HG02840 (cell line): ENCODE results near the gene TMEM63B.
"Not testable (repeated sequence)": the region's sequence is repeated elsewhere in the genome, so short reads cannot be mapped to it uniquely, and the experiment has no call there.

Experiments used
- ATAC-seq: cut with Tn5 transposase; IDR thresholded peaks from one replicate; pipeline ENCODE4 v1.9.1; 2021; ENCODE audit warnings: mild to moderate bottlenecking, moderate library complexity, moderate number of reproducible peaks; ENCODE audit not compliant: unreplicated experiment, low FRiP score

TMEM63B gene

GRCh38 chr6:44185953-44186634 is 58.7 kb downstream of the TMEM63B start:
- no peak for ATAC-seq

DNA sequence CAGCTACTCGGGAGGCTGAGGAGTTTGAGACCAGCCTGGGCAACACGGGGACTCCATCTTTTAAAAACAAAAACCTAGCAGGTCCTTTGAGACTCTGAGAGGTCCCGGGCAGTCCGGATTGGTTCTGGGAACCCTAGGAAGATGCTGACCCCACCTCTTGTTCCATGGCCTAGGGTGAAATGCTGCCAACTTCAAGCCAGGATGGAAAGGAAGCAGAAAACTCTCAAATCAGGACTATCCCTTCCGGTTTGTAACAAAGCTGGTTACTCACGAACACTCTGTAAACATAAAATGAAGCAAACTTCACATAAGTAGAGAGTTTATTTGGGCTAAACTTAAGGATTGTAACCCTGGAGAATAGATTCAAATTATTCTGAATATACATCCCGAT is 59.3 kb downstream of the TMEM63B start:
- no peak for ATAC-seq

GRCh38 chr6:44188819-44189218 is 61.5 kb downstream of the TMEM63B start:
- no peak for ATAC-seq

- no peak for ATAC-seq
Measured at GRCh38 chr6:44189257-44189656, 61.9 kb downstream of the TMEM63B start.

- ATAC-seq = no peak
Measured at GRCh38 chr6:44190715-44191114, 63.4 kb downstream of the TMEM63B start.

GRCh38 chr6:44192428-44193041 is 65.2 kb downstream of the TMEM63B start:
- ATAC-seq = no peak

DNA sequence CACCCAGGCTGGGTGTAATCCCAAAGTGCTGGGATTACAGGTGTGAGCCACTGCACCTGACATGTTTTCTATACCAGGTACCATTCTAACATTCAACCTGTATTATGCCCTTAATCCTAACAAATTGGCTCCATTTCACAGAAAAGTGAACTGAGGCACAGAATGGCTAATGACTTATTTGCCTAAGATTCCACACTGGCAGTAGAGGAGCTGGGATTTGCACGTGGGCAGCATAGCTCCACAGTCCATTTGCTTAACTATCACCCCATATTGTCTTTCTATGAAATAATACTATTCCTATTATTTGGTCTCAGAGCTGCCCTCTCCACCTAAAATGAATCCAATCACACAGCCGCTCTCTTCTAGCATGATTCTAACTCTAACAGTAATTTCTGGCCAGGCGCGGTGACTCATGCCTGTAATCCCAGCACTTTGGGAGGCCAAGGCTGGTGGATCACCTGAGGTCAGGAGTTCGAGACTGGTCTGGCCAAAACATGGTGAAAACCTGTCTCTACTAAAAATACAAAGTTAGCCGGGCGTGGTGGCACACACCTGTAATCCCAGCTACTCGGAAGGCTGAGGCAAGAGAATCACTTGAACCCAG is 66.1 kb downstream of the TMEM63B start:
- no peak for ATAC-seq

DNA sequence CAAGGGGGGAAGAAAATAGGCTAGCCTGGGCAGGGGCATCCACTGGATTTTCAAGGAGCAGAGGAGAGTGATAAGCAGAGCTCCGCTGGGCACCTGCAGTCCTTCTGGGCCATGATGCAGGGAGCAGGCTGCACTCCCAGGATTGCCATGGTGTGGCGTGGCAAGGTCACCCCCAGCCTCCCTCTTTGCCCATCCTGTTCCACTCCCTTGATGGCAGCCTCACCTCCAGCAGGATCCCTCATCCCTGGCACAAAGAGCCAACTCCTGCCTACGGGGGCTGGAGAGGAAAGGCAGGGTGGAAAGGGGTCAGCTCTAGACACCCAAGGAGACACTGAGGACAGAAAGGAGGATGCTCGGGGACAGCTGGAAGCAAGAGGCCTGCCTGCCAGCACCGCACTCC is 67.0 kb downstream of the TMEM63B start:
- ATAC-seq = no peak

- ATAC-seq = not testable (repeated sequence)
Measured at GRCh38 chr6:44196351-44196750, 69.0 kb downstream of the TMEM63B start.

- no peak for ATAC-seq
Measured at GRCh38 chr6:44198684-44199083, 71.3 kb downstream of the TMEM63B start.

DNA sequence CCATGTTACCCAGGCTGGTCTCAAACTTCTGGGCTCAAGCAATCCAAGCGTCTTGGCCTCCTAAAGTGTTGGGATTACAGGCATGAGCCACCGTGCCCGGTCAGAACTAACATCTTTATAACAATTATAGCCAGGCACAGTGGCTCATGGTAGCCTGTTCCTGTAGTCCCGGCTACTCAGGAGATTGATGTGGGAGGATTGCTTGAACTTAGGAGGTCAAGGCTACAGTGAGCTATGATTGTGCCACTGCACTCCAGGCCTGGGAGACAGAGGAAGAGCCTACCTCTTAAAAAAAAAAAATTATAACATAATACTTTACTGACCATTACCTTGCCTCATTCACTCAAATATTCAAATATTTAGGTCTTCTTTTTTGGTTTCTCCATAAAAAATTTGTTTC is 72.5 kb downstream of the TMEM63B start:
- ATAC-seq = no peak

DNA sequence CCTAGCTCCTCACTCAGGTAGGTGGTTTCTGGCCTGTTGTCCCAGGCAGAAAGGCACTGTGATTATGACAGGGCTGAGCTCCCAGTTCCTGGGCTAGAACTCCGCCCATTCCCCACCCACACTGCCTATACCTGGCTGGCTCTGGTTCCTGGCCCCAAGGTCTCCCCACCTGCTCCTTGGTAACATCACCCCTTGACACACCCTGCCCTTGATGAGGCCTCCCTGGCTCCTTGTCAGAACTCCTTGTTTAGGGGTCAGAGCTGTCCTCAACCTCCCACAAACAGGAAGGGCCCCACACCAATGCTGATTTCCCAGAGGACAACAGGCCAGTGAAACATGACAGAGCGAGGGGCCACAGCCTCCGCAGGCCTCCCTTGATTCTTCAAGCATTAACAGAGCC is 73.8 kb downstream of the TMEM63B start:
- ATAC-seq = no peak

DNA sequence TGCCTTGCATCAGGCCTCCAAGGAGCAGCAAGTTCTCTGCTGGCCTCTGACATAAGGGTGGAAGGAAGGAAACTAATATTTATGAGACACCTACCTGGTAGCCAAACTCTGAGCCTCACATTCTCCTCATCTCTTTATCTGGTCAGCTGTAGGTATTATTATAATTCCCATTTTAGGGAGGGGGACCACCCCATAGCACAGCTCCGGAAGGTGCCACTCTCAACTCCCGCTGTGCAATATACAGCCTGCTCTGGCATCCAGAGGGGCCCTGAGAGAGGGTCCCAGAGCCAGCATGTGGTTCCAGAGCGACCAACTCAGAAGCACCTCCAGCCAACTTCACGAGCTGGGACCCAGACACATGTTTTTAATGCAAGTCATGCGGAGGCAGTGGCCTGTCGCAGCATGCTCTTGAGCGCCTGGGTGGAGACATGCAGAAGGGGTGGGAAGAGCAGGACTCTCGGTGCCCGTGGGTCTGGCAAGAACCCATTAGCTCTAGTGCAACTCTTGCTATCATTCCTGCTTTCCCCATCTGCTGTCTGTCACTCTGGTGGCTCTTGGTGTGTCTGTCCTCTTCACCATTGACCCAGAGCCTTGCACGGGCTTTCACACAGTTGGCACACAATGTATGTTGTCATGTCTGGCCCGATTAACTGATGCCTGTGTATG is 74.4 kb downstream of the TMEM63B start:
- no peak for ATAC-seq

- no peak for ATAC-seq
Measured at GRCh38 chr6:44202332-44202971, 75.1 kb downstream of the TMEM63B start.

DNA sequence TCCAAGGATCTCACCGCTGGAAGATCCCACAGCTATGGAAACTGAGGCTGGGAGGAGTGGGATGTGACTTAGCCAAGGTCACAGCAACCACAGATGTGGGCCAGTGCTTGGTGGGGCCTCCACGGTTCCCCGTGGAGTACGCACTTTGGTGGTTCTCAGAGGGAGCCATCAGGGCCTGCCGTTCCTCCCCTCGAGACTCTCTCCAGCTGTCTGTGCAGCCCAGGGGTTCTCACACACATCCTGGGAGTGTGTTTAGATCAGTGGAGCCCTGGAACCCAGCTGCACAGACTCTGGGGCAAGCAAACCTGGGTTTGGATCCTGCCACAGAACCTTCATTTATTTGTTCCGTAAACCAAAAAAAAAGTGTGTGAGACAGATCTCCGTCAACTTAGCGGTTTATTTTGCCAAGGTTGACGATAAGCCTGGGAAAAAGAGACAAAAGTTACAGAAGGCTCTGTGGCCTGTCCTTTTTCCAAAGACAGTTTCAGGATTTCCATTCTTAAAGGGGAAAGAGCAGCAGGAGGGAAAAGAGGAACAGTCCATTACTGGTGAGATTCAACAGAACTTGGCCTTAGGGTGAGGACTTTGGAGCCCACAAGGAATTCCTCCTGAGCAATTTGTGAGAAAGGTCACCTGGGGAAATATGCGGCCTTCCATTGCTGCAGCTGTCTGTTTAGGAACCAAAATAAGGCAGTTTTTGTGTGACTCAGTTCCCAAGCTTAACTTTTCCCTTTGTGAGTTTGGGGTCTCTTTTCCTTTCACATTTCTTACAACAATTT is 75.8 kb downstream of the TMEM63B start:
- ATAC-seq = no peak

DNA sequence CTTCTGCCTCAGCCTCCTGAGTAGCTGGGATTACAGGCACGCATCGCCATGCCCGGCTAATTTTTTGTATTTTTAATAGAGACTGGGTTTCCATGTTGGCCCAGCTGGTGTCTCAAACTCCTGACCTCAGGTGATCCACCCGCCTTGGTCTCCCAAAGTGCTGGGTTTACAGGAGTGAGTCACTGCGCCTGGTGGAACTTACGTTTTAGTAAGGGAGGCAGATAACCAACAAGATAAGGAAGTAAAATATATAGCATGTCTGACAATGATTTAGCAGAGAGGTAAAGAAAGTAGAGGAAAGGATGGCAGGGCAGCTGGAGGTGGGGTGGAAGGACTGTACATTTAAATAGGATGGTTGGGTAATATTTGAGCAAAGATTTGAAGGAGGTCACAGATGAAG is 76.6 kb downstream of the TMEM63B start:
- no peak for ATAC-seq
